PFSK-1 (cell line): ENCODE measurements around the gene ADAMTS14.

Source experiments
- FOXP2 ChIP-seq: optimal IDR thresholded peaks from 2 replicates; pipeline ENCODE3; 2011; ENCODE audit warnings: borderline replicate concordance, control low read depth, inconsistent platforms; ENCODE audit not compliant: insufficient read depth; ENCODE audit errors: extremely low read length, extremely low read depth
- POLR2AphosphoS5 ChIP-seq: IDR thresholded peaks from 2 replicates; pipeline ENCODE4 v1.6.1; 2012; ENCODE audit warnings: low read depth, mild to moderate bottlenecking, control low read depth, low read length, moderate library complexity
- REST ChIP-seq, 2 experiments: IDR thresholded peaks; 2 replicates each; pipeline versions ENCODE4 v1.6.1 to v1.8.0; 2011 to 2012; ENCODE audit warnings: low read depth in 2 of 2, low read length in 2 of 2, control low read depth in 1 of 2, inconsistent platforms in 1 of 2, mild to moderate bottlenecking in 1 of 2, moderate library complexity in 1 of 2; ENCODE audit not compliant: insufficient read depth in 1 of 2
- SIN3A ChIP-seq: IDR thresholded peaks from 2 replicates; pipeline ENCODE4 v1.6.1; 2012; ENCODE audit warnings: mild to moderate bottlenecking, low read length, moderate library complexity, borderline replicate concordance; ENCODE audit not compliant: insufficient read depth
- TAF1 ChIP-seq: IDR thresholded peaks from 2 replicates; pipeline ENCODE4 v1.6.1; 2012; ENCODE audit warnings: low read length, control low read depth, borderline replicate concordance; ENCODE audit not compliant: insufficient read depth

ADAMTS14 gene

DNA sequence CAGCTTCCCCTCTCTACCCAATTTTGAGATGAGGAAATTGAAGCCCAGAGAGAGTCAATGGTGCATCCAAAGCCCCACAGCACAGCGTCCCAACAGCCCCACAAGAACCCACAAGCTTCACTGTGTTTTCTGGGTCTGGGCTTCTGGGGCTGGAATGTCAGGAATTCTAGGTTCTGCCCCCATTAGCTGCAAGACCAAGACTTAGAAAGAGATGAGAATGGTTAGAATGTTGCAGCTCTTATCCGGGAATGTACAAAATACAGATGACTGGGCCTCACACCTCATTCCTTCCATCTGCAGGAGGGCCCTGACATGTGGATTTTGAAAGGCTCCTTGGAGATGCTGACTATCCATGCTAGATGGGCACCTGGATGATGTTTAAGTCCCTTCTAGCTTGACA lies 137.4 kb downstream of the ADAMTS14 start:
- TF ChIP-seq SIN3A (no peak), TAF1 (no peak), FOXP2 (no peak), POLR2AphosphoS5 (no peak), REST (IDR thresholded peaks at IDR 0.05; ENCODE audit: insufficient read depth in 1 of 2, low read depth in 2 of 2, low read length in 2 of 2) (no peak)

- TF ChIP-seq TAF1: no peak
- no peak for TF ChIP-seq SIN3A
Measured at GRCh38 chr10:70810967-70811366, 138.7 kb downstream of the ADAMTS14 start.

- TF ChIP-seq POLR2AphosphoS5 (no peak), TAF1 (no peak), FOXP2 (no peak), REST (IDR thresholded peaks at IDR 0.05; ENCODE audit: insufficient read depth in 1 of 2, low read depth in 2 of 2, low read length in 2 of 2) (no peak), SIN3A (no peak)
Measured at GRCh38 chr10:70811881-70812280, 139.6 kb downstream of the ADAMTS14 start.
